ENCODE measurements around the gene RASSF3.

The RASSF3 gene

DNA sequence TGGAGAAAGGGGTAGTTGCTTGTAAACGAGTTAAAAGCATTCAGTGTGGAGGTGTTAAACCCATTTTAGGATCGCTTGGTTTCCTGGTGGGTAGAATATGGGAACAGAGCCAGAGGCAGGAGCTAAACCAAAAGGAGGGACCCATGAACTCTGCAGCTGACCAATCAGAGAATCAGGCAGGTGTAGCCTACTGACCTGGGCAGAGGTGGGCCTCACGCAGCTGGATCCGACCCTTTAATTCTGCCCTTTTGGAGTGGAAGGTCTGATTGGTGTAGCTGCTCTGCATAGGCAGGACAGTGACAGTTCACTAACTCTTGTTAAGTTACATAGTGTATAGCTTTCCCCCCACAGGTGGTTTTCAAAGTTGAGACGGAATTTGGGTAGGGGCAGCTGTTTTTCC is 85.3 kb downstream of the RASSF3 start:
- no peak for DNase-seq

DNA sequence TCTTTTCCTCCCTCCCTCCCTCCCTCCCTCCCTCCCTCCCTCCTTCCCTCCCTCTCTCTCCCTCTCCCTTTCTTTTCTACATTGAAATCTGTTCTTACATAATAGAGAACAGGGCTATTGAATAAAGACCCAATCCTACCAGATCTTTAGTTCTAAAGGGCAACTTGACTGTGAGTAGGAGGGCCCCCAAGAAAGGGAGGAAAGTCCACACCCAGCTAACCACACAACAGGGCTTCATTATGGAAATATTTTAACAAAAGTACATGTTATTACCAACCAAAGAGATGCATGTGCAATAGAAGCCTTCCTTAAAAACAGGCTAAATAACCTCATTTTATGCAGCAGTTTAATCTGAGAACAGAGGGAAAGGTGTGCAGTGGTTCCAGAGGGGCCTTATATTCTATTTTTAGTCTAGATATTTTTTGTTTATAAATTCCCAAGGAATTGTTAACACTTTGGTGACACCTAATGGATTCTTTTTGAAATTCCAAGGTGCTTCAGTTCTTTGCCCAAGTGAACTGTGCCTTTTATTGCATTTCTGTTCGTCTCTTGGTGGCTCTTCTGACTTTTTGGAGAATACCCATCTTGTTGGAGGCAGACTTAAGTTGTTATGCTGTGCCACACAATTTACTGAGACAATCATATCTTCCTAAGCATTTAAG is 85.9 kb downstream of the RASSF3 start:
- peak; percentile 27 for DNase-seq

DNA sequence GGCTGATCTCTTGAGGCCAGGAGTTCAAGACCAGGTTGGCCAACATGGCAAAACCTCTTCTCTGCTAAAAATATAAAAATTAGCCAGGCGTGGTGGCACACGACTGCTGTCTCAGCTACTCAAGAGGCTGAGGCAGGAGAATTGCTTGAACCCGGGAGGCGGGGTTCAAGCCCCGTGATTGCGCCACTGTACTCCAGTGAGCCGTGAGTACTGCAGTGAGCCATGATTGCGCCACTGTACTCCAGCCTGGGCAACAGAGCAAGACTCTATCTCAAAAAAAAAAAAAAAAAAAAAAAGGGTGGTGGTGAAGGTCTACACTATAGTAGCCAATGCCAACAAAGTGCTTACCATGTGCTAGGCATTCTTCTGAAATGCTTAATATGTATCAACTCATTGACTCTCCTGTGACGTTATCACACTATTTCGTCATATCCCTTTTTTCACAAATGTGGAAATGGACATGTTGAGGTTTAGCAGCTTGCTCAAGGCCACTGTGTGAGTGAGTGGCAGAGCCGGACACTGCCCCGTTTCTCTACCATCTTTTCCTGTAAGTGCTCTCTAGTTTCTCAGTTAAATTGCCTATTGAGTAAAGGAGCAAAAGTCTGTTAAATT is 89.3 kb downstream of the RASSF3 start:
- no peak for DNase-seq

DNA sequence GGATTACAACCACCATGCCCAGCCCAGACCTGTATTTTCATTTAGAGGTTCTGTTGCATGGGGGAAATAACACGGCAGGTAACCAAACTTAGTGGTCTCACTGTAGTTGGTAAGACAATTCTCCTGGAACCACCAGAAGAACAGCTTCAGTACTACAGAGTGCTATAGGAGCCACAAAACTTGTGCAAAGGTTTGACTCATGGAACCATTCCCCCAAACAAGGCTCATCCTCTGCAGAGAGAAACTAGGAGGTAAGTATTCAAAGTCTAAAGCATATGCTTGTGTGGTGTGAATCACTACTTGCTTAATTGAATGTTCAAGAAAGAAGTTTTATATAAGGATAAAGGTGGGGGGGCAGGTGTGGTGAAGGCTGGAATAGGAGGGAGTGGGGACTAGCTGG is 90.2 kb downstream of the RASSF3 start:
- no peak for DNase-seq

DNA sequence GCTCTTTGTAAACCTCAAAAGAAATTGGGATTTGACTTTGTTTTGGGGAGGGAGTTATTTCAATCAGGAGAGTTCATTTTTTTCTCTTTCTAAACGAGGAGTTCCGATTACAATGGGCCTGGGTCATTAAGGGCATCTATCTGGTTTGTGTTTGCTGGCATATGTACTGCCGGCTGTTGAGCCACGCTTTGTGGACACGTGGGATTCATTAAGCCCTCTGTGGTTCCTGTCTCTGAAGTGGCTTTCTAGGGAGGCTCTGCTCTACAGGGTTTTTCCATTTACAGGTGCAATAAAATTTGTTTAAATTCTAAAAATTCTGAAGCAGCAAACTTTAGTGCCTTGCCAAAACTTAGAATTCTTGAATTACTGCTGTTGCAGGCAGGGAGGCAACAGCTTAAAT is 91.0 kb downstream of the RASSF3 start:
- DNase-seq: peak; percentile 2

DNA sequence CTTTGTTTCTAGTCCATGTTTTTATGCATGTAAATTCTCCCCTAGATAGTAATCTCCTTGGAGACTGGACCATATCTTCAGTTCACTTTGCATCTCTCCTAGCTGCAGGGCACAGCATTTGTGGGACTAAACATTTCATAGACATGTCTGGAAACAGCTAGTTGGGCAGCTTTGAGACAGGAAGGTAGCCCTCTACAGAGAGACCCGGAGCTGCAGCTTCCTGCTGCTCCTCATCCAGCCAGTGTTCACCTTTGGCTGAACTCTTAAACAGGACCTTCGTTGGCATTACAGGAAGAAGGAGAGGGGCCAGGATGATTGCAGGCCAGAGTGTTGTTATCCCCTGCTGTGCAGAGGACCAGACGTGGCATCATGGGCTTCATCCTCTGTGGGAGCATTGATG is 96.0 kb downstream of the RASSF3 start:
- no peak for DNase-seq

DNA sequence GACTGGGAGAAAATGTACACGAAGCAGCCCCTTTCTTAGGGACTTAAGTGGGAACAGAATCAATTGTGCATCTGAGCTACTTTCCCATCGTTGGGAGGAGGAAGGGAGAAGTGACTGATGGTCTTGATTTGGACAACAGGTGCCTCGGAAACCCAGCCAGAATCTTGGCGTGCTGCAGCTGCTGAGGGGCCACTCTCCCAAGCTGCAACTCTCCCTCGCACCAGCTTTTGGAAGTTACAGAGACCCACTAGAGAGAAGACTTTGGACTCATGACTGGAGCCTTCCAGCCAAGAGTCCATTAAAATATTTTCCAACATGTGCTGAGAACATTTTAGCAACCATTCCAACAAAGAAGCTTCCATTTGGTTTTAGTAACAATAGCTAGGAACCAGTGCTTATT is 96.6 kb downstream of the RASSF3 start:
- DNase-seq: no peak

DNA sequence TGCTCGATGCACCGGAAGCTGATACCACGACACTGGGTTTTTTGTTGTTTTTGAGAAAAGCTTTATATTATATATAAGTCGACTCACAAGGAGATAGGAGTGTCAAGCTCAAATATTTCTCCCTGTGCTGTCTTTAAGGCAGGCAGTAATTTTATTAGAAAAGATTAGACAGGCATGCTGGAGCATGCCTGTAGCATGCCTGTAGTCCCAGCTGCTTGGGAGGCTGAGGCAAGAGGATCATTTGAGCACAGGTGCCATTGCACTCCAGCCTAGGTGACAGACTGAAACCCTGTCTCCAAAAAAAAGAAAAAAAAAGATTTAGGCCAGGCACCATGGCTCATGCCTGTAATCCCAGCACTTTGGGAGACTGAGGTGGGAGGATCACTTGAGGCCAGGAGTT is 97.1 kb downstream of the RASSF3 start:
- no peak for DNase-seq

DNA sequence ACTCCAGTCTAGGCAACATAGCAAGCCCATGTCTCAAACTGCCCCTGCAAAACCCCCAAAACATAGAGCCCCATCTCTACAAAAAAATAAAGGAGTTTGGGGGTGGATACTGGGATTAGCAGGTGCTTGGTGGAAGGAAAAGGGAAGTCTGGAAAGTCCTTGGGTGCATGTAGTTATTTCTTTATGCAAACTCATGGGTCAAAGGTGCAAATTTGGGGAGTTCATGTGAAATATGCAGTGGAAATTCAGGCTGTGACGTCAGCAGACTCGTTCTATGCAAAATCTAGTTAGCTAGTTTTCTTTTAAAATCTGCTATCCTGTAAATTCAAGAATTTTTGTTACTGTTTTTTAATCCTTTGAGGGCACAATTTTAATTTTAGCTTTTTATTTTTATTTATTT is 97.6 kb downstream of the RASSF3 start:
- no peak for DNase-seq

DNA sequence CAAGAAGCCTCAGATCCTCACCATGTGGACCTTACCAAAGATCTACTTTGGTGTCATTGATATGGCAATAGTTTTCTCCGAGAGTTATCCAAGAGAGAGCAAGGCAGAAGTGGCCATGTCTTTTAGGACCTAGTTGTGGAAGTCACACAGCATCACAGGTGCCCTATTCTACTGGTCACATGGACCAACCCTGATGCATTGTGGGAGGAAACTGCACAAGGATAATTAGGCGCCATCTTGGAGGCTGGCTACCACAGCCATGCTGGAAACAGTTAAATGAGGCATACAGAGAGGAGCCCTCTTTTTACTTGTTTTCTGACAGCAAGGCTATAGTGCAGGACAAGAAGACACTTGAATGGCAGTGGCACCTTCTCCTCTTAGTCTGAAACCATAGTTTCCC is 99.1 kb downstream of the RASSF3 start:
- no peak for DNase-seq

DNA sequence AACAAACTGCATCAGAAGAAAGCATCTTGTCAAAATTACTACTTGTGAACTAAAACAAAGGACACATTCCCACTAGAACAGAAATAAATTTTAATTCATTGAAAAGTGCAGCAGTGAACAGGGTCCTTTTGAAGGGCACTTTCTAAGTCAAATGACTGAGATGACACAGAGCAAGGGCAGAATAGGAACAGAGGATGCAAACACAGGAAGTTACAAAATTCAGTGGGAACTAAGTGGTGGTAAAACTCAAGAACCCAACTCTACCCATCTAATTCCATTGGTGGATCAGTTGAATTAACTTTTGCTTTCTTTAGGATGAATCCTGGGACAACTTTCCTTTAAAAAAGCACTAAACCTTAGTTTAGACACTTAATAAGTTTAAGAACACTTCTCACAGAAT is 103.1 kb downstream of the RASSF3 start:
- DNase-seq: no peak

DNA sequence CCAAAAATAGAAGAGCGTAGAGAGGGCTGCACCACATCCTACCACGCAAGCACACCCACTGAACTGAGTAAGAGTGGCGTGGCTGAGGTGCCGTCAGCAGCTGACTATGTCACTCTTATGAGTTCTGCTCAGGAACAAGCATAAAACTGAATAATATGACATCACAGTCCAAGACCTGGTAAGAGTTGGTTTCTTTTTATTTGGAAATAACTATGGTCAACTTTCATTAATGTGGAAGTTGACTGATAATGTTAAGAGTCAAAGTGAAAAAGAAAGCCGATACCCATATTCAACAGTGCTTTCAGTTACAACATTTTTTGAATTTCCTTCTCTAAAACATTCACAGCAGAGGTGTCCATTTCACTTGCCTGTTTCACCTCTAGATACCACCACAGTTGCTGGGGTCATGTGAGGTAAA is 104.3 kb downstream of the RASSF3 start:
- no peak for DNase-seq

DNA sequence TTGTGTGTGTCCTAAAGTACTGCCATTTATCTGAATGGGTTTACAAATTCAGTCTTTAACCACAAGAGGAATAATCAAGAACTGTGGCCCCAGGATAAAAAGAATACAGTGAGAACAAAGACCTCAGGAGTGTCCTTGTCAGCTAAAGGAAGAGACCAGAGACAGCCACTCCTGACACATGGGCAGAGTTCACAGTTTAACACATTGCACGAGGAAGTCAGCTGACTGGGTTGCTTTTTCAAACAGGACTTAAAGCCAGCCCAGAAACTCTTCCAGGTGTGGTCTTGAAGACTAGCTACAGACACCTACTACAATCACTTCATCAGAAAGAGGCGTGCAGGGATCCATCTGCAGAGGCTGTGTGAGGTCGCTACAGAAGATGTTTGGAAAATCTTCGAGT is 106.1 kb downstream of the RASSF3 start:
- no peak for DNase-seq

DNA sequence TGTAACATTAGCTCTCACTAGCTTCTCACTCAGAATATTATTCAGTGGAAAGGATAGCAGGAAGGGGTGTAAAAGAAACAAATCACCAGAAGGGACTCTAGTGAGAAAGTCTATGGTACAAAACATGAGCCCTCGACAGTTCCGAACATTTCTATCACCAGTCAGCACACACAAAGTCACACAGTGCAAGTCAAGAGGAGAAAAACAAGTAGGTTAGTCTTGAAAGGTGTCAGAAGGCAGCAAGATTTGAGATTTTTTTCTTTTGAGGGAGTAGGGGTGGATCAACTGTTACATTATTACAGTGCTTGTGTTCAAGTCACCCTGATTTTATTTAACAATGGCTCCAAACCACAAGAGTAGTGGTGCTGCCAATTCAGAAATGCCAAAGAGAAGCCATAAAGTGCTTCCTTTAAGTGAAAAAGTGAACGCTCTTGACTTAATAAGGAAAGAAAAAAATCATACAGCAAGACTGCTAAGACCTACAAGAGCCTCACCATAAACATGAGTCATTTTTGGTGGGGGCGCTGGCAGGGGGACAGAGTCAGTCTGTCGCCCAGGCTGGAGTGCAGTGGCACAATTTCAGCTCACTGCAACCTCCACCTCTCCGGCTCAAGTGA is 106.7 kb downstream of the RASSF3 start:
- DNase-seq: peak; percentile 1

DNA sequence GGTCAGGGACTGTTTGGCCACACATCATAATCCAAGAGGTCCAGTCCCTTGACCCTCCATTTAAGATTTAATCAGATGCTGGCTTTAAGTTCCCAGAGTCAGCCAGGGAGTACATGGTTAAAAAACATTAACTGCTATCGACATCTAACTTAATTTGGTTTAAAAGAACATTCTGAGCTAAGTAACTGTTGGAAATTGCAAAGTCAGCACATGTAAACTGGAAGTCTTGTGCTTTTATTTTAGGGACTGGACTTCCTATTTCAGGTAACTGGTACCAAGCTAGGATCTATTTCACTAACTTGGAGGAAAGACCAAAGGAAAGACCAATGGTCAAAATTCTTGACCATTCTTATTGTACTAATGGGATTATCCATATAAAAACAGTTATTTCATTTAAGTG is 108.4 kb downstream of the RASSF3 start:
- no peak for DNase-seq

DNA sequence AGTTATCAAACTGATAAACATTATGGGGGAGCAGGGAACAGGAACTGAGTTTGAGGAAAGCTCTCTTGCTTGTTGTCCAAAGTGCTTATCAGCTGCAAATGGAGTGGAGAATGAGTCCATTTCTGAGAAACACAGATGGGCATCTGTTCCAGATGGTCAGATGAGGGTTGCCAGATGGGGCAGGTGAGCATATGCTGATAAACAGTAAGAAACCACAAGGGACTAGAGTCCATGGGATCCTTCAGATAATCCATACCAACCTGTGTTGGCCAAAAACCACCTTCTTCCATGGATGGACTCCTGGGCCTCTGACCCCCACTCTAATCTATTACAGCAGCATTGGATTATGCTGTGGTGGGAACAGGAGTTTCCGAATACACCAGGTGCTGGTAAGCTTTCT is 110.6 kb downstream of the RASSF3 start:
- no peak for DNase-seq

DNA sequence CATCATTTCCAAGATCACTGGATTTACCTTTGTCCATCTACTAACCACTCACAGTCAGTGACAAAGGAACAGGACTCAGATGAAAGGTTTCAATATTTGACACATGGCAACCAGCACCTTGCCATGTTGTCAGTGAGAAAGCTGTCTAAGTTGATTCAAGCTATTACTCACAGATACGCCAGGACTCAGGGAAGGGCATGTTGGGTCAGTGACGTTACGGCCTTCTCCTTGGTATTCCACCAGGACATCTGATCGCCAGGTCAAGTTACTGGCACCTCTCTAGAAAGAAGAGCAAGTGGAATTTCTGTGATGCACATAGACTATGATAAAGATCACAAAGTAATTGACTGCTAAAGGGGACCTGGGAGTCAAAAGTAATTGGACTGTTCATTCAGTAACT is 112.5 kb downstream of the RASSF3 start:
- no peak for DNase-seq

DNA sequence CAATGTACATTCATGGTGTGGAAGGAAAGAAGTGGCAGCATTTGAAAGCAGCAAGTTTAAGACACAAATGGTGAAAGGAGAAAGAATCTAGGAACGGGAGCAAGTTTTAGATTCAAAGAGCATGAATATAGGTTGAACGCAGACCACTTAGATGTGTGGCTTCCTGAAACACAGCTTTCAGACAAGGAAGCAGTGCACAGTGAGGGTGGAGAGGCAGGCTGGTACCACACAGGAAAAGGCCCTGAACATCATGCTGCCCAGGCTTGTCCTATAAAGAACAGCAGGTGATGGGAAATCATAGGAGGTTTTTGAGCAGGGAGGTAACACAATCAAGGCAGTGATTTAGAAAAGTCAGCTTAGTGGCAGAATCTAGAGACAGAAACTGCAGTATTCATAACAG is 113.3 kb downstream of the RASSF3 start:
- no peak for DNase-seq

DNA sequence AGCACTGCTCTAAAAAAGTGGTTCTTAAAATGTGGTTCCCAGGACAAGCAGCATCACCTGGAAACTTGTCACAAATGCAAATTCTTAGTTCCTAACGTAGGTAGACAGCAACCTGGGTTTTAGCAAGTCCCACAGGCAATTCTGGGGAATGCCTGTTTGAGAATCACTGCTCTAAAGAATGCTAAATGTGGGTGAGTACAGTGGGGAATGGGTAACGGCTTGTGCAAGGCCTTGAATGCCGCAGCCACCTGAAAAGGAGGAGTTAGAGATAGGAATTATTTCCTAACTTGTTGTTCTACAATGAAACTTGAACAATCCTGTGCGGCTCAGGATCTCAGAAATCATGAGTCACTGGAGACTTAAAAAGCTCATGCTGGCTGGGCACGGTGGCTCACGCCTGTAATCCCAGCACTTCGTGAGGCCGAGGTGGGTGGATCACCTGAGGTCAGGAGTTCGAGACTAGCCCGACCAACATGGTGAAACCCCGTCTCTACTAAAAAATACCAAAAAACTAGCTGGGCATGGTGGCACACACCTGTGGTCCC is 114.0 kb downstream of the RASSF3 start:
- no peak for DNase-seq

DNA sequence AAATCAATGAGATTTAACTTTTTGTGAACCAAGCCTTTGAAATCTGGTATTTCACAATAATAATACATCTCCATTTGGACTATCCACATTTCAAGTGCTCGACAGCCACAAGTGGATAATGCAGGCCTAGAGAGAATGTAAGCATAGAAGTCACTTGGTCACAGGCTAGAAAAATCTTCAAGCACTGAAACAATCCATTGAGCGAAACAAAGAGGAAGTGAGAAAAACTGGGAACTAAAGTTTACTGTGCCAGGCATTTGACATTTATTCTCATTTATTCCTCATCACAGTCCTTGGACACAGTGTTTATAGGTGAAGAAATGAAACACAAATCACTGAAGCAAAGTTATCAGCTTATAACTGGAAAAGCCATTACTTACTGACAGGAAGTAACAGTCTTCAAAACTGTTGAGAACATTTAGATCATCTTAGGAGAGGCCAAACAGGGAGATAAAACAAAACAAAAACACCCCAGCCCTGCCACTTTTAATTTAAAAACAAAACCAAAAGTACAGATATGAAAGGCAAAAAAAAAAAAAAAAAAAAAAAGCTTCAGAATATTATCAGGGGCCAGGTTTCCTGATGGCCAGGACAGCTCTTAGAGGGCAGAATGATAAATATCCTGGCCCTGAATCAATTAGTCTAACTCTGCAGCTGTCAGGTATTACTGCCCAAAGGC is 119.8 kb downstream of the RASSF3 start:
- DNase-seq: no peak

DNA sequence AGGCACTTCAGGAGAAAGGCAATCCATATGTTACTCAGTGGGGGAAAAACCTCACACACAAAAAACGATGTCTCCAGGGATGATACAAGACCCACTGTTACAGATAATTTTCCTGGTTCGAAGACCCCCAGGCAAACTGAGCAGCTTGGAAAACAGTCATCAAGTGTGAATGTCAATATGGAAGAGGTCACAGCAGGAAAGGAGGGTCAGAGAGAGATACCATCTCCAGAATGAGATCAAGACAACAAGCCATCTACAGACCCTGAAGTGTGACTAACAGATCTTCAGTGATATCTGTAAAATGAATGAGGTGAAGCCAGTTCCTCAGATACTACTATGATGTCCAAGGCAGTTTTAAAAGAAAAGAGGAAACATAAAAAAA is 120.3 kb downstream of the RASSF3 start:
- no peak for DNase-seq

DNA sequence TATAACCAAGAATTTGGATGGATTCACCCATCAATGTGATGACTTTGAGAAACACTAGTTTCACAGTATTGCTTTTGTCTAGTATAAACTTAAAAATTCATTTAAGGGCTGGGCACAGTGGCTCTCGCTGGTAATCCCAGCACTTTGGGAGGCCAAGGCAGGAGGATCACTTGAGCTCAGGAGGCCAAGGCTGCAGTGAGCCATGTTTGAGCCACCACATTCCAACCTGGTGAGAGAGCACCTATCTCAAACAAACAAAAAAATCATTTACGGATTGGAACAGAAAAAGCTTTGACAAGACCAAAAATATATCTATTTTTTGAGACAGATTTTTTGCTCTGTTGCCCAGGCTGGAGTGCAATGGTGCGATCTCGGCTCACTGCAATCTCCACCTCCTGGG is 121.4 kb downstream of the RASSF3 start:
- DNase-seq: no peak

DNA sequence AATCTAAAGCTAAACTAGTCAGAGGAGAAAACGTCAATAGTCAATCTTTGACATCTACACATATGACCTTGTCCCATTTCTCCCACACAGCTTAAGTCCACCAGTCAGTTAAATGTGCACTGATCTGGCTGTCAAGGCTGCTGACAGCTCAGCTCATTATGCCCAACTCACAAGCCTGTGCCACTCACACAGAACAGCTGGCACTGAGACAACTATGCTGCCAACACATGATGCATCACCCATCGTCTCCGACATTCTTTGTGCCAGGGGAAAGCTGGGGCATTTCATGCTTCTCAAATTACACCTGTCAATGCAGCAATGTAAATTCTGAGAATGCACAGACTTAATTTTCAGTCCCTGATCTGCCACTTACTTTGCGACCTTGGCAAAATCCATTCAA is 123.6 kb downstream of the RASSF3 start:
- DNase-seq: no peak

DNA sequence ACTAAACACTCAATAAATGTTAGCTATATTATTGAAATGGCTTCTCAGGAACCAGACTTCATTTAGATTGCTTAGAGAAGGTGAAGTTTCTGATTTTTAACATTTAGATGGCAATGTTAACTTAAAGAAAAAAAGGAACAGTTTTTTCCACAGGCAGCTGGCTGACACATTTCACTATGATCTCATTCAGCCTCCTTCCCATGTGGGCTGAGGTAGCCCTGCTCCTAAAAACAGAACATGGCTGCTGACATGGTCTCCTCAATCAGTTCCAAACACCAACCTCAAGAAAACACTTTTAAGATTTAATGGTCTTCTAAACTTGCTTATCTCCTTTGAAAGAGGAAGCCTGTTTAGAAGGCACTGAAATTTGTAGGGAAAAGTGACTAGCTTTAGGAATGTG is 125.1 kb downstream of the RASSF3 start:
- no peak for DNase-seq
